Mesendoderm (in vitro differentiated cells): ENCODE results near the gene LACRT.

Experiments used
- DNase-seq: peaks from one replicate; pipeline ENCODE4 v3.0.0; 2013
- H2AK5ac ChIP-seq: 2 replicates; pipeline ENCODE4 v1.6.1; 2013; ENCODE audit warnings: low read length, inconsistent platforms
- H2BK120ac ChIP-seq: 2 replicates; pipeline ENCODE4 v1.6.1; 2013; ENCODE audit warnings: low read depth, mild to moderate bottlenecking, low read length, moderate library complexity, mixed read lengths
- H2BK15ac ChIP-seq: replicated peaks from 2 replicates; pipeline ENCODE4 v1.6.1; 2013; ENCODE audit warnings: low read depth, mild to moderate bottlenecking, moderate library complexity
- H2BK5ac ChIP-seq: 2 replicates; pipeline ENCODE4 v1.6.1; 2013; ENCODE audit warnings: low read length, inconsistent platforms
- H3K18ac ChIP-seq: 2 replicates; pipeline ENCODE4 v1.6.1; 2013; ENCODE audit warnings: mild to moderate bottlenecking, low read length, mixed read lengths
- H3K23ac ChIP-seq: one replicate; pipeline ENCODE4 v1.6.1; 2013; ENCODE audit warnings: low read length
- H3K27ac ChIP-seq: 2 replicates; pipeline ENCODE4 v1.5.1; 2013; ENCODE audit warnings: low read depth, mild to moderate bottlenecking, inconsistent platforms, low read length, moderate library complexity
- H3K27me3 ChIP-seq: 2 replicates; pipeline ENCODE4 v1.6.1; 2013; ENCODE audit warnings: low read length, control low read depth, mild to moderate bottlenecking, inconsistent platforms; ENCODE audit not compliant: insufficient read depth, poor library complexity
- H3K36me3 ChIP-seq: 2 replicates; pipeline ENCODE4 v1.6.1; 2013; ENCODE audit warnings: low read length, inconsistent platforms; ENCODE audit not compliant: control insufficient read depth, insufficient read depth
- H3K4ac ChIP-seq: one replicate; pipeline ENCODE4 v1.6.1; 2013; ENCODE audit warnings: low read depth, mild to moderate bottlenecking, low read length, moderate library complexity
- H3K4me1 ChIP-seq: 2 replicates; pipeline ENCODE4 v1.6.1; 2013; ENCODE audit warnings: low read depth, low read length, inconsistent platforms; ENCODE audit not compliant: control insufficient read depth
- H3K4me2 ChIP-seq: 2 replicates; pipeline ENCODE4 v1.6.1; 2013; ENCODE audit warnings: low read length
- H3K4me3 ChIP-seq: 2 replicates; pipeline ENCODE4 v1.5.1; 2013; ENCODE audit warnings: mild to moderate bottlenecking, low read length
- H3K56ac ChIP-seq: one replicate; pipeline ENCODE4 v1.6.1; 2013; ENCODE audit warnings: low read length
- H3K79me1 ChIP-seq: 2 replicates; pipeline ENCODE4 v1.6.1; 2013; ENCODE audit warnings: low read length, inconsistent platforms
- H3K79me2 ChIP-seq: 2 replicates; pipeline ENCODE4 v1.6.1; 2013; ENCODE audit warnings: mild to moderate bottlenecking, low read length; ENCODE audit not compliant: control insufficient read depth, insufficient read depth
- H3K9ac ChIP-seq: 2 replicates; pipeline ENCODE4 v1.6.1; 2013; ENCODE audit warnings: low read length, inconsistent platforms
- H4K5ac ChIP-seq: one replicate; pipeline ENCODE4 v1.6.1; 2013; ENCODE audit warnings: low read length
- H4K8ac ChIP-seq: one replicate; pipeline ENCODE4 v1.6.1; 2013; ENCODE audit warnings: low read depth, mild to moderate bottlenecking, control low read depth, low read length, moderate library complexity
- WGBS: extraction: QIAGEN DNeasy Blood & Tissue Kit; methylation state at CpG from one replicate; pipeline ENCODE4 v1.1.7; 2013; ENCODE audit warnings: low lambda C conversion rate, missing lambda C conversion rate; ENCODE audit not compliant: insufficient coverage; ENCODE audit errors: extremely low coverage; 5-methylcytosine and 5-hydroxymethylcytosine counted together

LACRT gene

GRCh38 chr12:54608769-54609168 lies 25.9 kb downstream of the LACRT start:
- Histone ChIP-seq H4K5ac (no peak overlapping the region), H3K4ac (no peak overlapping the region), H4K8ac (no peak overlapping the region), H2BK120ac (no peak overlapping the region), H2BK5ac (no peak overlapping the region), H3K79me1 (no peaks in the 10 kb centered on the region), H3K79me2 (no peaks in the 10 kb centered on the region), H3K4me3 (no peak overlapping the region), H3K36me3 (no peaks in the 10 kb centered on the region), H3K4me2 (no peak overlapping the region), H3K9ac (no peak overlapping the region), H3K23ac (no peak overlapping the region), H3K18ac (no peak overlapping the region), H3K27ac (no peak overlapping the region), H2BK15ac (no peak overlapping the region), H3K56ac (no peak overlapping the region), H3K27me3 (no peaks in the 10 kb centered on the region), H2AK5ac (no peak overlapping the region), H3K4me1 (peaks cover 3% of the 10 kb centered on the region)
- DNase-seq, result peak; percentile 54
- no CpG with 5 or more reads among the region's 2 CpGs for WGBS

GRCh38 chr12:54608156-54608555 lies 26.5 kb downstream of the LACRT start:
- no peak for DNase-seq
- no peak overlapping the region for H2BK120ac ChIP-seq
- no peaks in the 10 kb centered on the region for H3K36me3 ChIP-seq
- no peak overlapping the region for H3K9ac ChIP-seq
- no peak overlapping the region for H3K56ac ChIP-seq
- H4K5ac ChIP-seq, result no peak overlapping the region
- no peak overlapping the region for H2AK5ac ChIP-seq
- H3K23ac ChIP-seq, result no peak overlapping the region
- no peak overlapping the region for H3K4me3 ChIP-seq
- H3K4me2 ChIP-seq, result no peak overlapping the region
- H3K27me3 ChIP-seq, result no peaks in the 10 kb centered on the region
- H4K8ac ChIP-seq, result no peak overlapping the region
- no peak overlapping the region for H2BK5ac ChIP-seq
- no peaks in the 10 kb centered on the region for H3K79me1 ChIP-seq
- peaks cover 3% of the 10 kb centered on the region for H3K4me1 ChIP-seq
- no peak overlapping the region for H3K18ac ChIP-seq
- no CpG with 5 or more reads among the region's 6 CpGs for WGBS
- H3K4ac ChIP-seq, result no peak overlapping the region
- no peak overlapping the region for H3K27ac ChIP-seq
- no peak overlapping the region for H2BK15ac ChIP-seq
- no peaks in the 10 kb centered on the region for H3K79me2 ChIP-seq

- no peak overlapping the region for H3K4me3 ChIP-seq
- no peak overlapping the region for H3K18ac ChIP-seq
- no peak overlapping the region for H4K5ac ChIP-seq
- H2BK15ac ChIP-seq, result no peak overlapping the region
- H2BK120ac ChIP-seq, result no peak overlapping the region
- no peaks in the 10 kb centered on the region for H3K36me3 ChIP-seq
- no peaks in the 10 kb centered on the region for H3K79me2 ChIP-seq
- no peak overlapping the region for H3K4ac ChIP-seq
- peaks cover 3% of the 10 kb centered on the region for H3K4me1 ChIP-seq
- no peak overlapping the region for H3K56ac ChIP-seq
- H3K79me1 ChIP-seq, result no peaks in the 10 kb centered on the region
- DNase-seq, result peak; percentile 43
- H2AK5ac ChIP-seq, result no peak overlapping the region
- H3K9ac ChIP-seq, result no peak overlapping the region
- no peak overlapping the region for H3K27ac ChIP-seq
- H3K4me2 ChIP-seq, result no peak overlapping the region
- WGBS, result no CpG with 5 or more reads among the region's 4 CpGs
- no peak overlapping the region for H3K23ac ChIP-seq
- no peak overlapping the region for H2BK5ac ChIP-seq
- H3K27me3 ChIP-seq, result no peaks in the 10 kb centered on the region
- no peak overlapping the region for H4K8ac ChIP-seq
Measured at GRCh38 chr12:54606556-54606955, 28.1 kb downstream of the LACRT start.

- Histone ChIP-seq H3K27me3 (no peaks in the 10 kb centered on the region), H3K79me1 (no peaks in the 10 kb centered on the region), H4K5ac (no peak overlapping the region), H3K4me1 (peaks cover 3% of the 10 kb centered on the region), H3K9ac (no peak overlapping the region), H3K79me2 (no peaks in the 10 kb centered on the region), H4K8ac (no peak overlapping the region), H3K4ac (no peak overlapping the region), H3K56ac (no peak overlapping the region), H3K27ac (no peak overlapping the region), H3K23ac (no peak overlapping the region), H2BK5ac (no peak overlapping the region), H3K4me3 (no peak overlapping the region), H2BK120ac (no peak overlapping the region), H2AK5ac (no peak overlapping the region), H3K18ac (no peak overlapping the region), H3K36me3 (no peaks in the 10 kb centered on the region), H3K4me2 (no peak overlapping the region), H2BK15ac (no peak overlapping the region)
- no peak for DNase-seq
- WGBS, result no CpG with 5 or more reads among the region's 6 CpGs
Measured at GRCh38 chr12:54605138-54605970, 29.3 kb downstream of the LACRT start.

GRCh38 chr12:54604436-54604835 lies 30.3 kb downstream of the LACRT start:
- H3K9ac ChIP-seq, result no peak overlapping the region
- whole genome bisulfite sequencing, result no CpG with 5 or more reads among the region's 4 CpGs
- H3K4ac ChIP-seq, result no peak overlapping the region

GRCh38 chr12:54603872-54604271 lies 30.8 kb downstream of the LACRT start:
- no peak for DNase-seq
- H2AK5ac ChIP-seq, result no peak overlapping the region
- H3K36me3 ChIP-seq, result no peaks in the 10 kb centered on the region
- no peak overlapping the region for H3K4me2 ChIP-seq
- no peaks in the 10 kb centered on the region for H3K79me1 ChIP-seq
- H3K79me2 ChIP-seq, result no peaks in the 10 kb centered on the region
- H3K27me3 ChIP-seq, result no peaks in the 10 kb centered on the region
- no peak overlapping the region for H3K56ac ChIP-seq
- no peak overlapping the region for H3K18ac ChIP-seq
- H2BK5ac ChIP-seq, result no peak overlapping the region
- no peak overlapping the region for H2BK15ac ChIP-seq
- no peak overlapping the region for H3K23ac ChIP-seq
- H3K27ac ChIP-seq, result no peak overlapping the region
- H3K4me3 ChIP-seq, result no peak overlapping the region
- no peak overlapping the region for H3K9ac ChIP-seq
- H4K8ac ChIP-seq, result no peak overlapping the region
- H2BK120ac ChIP-seq, result no peak overlapping the region
- H3K4ac ChIP-seq, result no peak overlapping the region
- no peak overlapping the region for H4K5ac ChIP-seq
- no CpG with 5 or more reads among the region's 5 CpGs for WGBS
- peaks cover 2% of the 10 kb centered on the region for H3K4me1 ChIP-seq

More at GRCh38 chr12:54604436-54604835, 30.3 kb downstream of the LACRT start:
- Histone ChIP-seq H3K4me3 (no peak overlapping the region), H3K27me3 (no peaks in the 10 kb centered on the region), H3K18ac (no peak overlapping the region), H4K5ac (no peak overlapping the region), H3K23ac (no peak overlapping the region), H2BK15ac (no peak overlapping the region), H3K27ac (no peak overlapping the region), H3K56ac (no peak overlapping the region), H3K79me1 (no peaks in the 10 kb centered on the region), H2AK5ac (no peak overlapping the region), H3K4me2 (no peak overlapping the region), H3K4me1 (peaks cover 3% of the 10 kb centered on the region), H3K79me2 (no peaks in the 10 kb centered on the region), H4K8ac (no peak overlapping the region), H3K36me3 (no peaks in the 10 kb centered on the region), H2BK5ac (no peak overlapping the region), H2BK120ac (no peak overlapping the region)
- no peak for DNase-seq
